GOT3 (cell line): ENCODE results near the gene NTPCR.

Experiments used
- DNase-seq: peaks from one replicate; lab custom pipeline; 2025; ENCODE audit warnings: mixed read lengths; lab: John Stamatoyannopoulos, UW

The NTPCR gene

DNA sequence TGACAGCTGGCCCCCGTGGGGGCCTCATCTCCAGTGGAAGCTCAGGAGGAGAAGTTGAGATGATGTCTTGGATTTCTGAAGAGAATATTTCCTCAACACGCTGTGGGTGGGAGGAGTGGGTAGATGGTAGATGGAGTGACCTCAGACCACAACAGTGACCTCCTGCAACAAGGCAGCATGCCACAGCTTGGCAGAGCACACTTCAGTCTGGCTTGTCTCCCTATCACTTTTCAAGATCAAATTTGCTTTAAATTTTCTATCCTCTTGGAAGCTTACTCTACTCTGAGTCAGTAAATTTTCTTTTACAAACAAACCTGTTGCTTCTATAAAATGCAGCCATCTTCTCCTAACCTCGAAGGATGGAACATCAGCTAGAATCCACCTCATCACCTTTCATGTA is 59.7 kb downstream of the NTPCR start:
- no peak for DNase-seq

DNA sequence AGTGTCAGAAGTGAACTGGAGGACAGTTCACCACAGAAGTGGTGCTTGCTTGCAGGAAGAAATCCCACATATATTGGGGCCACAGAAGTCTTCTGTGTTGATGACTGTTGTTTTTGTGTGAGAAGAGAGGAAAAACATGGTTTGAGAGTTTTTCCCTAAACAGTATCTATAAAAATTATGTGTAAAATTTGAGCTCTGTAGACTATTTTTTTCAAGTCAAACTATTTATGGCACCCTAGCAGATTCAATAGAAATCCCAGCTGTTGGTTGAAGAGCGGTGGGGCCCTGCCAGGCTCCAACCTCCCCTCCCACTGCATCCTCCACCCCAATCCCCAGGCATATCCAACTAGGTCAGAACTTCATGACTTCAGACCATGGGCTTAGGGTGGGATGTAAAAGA is 61.6 kb downstream of the NTPCR start:
- no peak for DNase-seq

DNA sequence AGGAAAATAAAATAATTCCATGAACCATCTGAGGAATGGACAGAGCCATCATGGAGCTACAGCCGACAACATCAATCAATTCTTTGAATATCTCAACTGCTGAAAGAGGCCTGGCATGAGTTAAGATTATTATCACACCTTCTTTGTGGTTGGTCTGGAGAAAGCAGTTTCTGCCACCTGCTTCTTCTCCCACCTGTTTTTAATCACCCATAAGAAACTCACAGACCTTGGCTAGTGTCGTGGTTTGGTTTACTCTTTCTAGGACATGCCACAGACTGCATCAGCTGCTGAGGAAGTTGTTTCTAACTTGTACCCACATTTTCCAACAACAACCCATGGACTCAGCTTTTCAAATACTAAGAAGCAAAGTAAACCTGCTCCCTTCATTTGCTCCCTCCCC is 65.6 kb downstream of the NTPCR start:
- DNase-seq: no peak

DNA sequence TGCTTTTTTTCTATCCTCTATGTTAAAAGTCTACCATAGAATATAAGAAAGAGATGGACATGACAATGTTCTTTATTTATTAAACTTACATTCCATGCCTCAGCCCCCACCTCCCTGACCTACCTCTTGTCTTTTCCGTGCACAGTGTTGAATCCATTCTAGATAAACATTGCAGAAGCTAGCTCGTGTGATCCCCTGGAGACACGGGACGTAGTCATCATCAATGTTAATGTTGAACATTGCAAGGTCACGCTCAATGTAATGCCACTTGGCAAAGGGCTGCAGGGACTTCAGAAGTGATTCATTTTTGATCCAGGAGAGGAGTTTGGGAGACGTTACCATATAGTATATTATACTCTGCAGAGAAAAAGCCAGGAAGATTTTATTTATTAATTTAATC is 66.4 kb downstream of the NTPCR start:
- DNase-seq: no peak

DNA sequence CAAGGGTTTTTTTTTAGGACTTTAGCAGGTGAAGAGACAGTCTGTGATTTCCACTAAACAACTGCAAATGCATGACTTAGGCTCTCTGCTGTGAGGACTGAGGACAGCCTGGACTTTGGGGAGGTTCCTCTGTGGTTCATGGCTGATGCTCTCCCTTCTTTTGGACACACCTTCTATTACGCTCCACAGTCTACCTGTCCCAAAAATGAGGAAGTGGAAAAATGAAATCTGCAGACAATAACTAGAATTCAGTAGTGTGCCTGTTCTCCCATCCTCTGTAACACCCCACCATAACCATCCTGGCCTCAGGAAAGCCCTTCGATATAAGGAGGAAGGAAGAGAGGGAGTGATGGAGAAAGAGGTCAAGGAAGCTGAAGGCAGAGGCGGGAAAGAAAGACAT is 68.7 kb downstream of the NTPCR start:
- DNase-seq: no peak

DNA sequence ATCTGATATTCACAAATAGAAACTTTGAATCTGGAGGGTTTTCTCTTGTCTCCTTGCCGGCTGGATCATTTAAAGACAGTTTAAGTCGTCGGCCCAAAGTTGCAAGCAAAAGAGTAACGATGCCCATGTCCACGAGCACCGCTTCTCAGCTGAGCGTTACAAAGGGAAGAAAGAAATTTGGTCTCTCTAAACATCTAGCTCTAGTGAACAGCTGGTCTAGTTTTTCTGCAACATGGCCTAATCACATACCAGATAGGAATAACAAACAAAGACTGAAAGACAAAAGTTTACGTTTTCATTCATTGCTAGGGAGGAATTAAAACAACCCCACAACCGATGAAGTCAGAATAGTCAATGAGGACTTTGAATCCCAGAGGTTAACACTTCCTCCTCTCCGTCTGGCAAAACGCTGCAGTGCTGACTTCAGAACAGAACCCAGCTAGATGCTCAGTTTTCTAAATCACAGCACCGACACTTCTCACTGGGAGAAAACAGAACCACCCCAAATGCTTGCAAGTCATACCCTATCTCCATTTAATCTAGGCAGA is 69.4 kb downstream of the NTPCR start:
- no peak for DNase-seq

DNA sequence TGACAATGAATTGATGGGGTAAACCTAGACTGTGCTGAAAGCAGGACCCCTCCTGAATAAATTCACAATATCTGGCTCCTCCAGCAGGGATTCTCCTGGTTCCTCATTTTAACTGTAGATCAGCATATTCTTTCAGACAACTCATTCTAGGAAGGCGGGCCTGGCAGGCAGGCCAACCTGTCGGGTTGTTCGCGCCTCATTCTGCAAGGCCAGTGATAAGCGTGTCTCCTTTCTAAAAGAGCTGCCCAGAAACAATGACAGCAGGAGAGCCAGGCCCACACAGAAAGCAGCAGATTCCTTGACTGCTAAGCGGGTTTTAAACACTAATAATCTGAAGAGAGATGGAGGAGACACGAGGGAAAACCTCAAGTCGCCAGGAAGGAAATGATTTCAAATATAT is 70.0 kb downstream of the NTPCR start:
- no peak for DNase-seq

DNA sequence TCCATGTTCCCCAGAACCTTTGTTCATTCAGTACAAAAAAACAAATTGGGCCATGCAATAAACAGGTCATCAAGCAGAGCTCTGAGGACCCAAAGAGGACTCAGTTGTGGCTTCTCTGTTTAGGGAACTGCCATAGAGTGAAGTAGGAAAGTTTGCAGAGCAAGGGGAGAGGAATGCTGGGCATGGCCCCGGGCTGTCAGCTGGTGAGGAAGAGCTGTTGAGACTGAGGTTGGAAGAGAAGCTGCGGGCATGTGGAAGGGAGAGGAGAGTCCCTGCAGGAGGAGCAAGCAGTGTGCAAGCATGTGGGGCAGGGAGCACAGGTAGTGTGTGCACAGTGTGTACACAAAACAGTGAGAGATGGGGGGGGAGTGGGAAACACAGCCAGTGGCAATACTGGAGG is 71.8 kb downstream of the NTPCR start:
- DNase-seq: no peak

DNA sequence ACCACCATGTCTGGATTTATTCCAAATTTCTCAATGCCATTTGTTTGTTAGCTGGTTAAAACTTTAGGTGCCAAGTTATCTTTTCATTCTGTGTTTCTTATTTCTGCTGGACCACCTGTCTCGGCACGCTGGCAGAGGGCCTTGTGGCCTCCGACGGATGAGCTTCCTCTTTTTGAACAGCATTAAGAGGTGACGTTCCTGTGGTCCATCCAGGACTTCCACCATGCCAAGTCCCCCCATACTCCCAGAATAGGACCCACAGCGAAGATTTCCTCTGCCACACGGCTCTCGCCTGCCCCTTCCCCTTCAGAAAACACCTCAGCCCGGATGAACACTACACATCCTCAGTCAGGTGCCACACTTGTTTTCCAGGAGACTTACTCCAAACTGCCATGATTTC is 73.8 kb downstream of the NTPCR start:
- no peak for DNase-seq

DNA sequence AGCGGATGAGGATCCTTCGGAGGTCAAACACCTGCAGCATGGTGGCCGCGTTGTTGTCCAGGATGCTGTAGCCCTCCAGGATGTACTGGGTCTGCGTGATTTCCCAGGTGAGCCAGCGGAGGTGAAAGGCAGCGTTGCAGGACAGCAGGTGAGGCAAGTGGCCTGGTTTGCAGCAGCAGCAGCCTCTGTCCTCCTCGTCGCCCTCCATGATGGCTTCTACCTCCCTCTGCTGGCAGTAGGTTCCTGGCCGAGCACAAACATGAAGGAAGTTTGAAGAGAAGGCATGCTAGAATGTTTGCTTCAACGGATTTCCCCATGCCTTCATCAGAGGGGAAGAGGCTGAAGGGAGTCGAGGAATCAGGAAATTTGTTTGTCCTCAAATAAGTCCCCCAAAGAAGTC is 74.7 kb downstream of the NTPCR start:
- DNase-seq: no peak

DNA sequence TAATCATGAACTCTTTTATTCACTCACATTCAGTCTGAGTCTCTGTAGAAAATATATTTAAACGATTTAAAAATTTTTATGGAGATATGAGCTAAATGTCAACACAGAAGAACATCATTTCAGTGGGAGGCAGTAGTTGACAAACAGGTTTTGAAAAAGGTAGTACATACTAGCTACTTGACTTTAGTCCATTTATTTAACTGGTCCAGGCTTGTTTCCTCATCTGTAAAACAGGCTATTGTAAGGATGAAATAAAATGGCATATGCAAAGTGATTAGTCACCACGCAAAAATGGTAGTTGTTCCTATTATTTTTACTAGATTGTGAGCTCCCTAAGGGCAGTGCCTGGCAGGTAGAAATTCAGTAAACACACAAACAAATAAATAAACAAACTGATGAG is 75.2 kb downstream of the NTPCR start:
- DNase-seq: no peak

DNA sequence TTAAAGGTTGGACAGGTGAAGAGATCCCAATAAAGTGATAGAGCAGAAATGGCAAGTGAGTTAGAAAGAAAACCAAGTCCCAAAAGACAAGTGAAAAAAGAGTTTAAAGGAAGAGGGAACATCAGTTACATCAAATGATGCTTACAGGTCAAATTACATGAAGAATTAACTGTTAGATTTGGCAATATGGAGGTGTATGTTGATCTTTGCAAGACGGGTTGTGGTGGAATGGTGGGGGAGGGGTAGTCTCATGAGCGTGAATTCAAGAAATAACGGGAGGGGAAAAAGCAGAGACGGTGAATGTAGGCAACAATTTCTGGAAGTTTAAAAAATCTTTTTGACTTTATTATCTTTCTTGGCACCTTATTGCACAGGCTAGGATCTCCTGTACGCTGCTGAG is 76.6 kb downstream of the NTPCR start:
- DNase-seq: no peak

DNA sequence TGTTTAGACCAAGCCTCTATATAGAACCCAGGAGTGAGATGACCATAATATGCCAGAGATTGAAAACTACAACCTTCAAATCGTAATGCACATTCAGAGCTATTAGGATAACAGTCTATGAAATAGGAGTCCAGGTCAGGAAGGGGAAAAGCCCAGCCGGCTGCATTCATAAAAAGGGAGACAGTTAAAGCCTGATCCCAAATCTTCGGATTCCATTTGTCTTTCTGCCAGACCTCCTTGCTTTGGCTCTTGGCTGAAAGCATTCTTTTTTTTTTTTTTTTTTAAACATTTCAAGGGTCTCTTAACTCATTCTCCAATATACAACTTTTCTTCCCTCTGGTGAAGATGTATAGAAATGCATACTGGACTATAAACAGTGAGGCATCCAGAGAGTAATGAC is 81.1 kb downstream of the NTPCR start:
- DNase-seq: no peak

DNA sequence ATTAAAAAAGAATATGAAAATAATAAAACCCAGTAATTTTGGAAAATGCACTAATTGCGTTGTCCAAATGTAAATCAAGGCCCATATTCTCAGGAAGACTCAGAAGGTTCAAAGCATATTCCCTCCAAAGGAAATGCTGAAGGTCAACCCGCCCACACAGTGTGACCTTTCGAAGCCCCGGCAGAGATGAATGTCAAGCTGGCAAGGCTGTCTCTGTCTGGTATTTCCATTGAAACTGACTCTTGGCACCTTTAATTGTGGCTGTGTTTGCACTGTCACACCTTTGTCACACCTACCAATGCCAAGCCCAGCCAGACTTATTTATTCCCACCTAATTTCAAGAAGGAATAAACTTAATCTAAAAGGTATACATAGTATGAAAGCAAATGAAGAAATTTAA is 82.5 kb downstream of the NTPCR start:
- no peak for DNase-seq

DNA sequence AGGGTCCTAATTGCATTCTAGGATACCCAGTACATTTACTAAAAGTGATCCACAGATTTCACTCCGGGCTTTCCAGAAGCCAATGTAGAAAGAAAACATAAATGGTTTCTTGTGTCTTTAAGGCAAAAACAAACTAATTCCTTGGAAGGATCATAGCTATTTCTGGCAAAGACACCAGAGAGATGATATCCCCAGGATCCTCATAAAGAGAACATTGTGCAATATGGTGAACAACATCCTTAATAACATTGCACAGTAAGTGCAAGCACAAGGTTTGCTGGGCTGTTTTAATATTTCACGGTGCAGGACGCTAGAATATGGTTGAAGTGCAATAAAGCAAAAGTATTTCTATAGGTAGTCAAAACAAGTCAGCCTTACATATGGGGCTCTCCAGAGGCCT is 83.0 kb downstream of the NTPCR start:
- no peak for DNase-seq
